HEK293 (cell line): ENCODE results near the gene DNAJC17.

Experiments used
- GLI4 ChIP-seq: fragments of 450-650 bp; formaldehyde crosslinking; IDR thresholded peaks from 2 replicates; pipeline ENCODE4 v1.5.1; 2016; ENCODE audit warnings: missing biosample characterization, missing genetic modification characterization
- HOXA7 ChIP-seq: sonication (generic); formaldehyde crosslinking; IDR thresholded peaks from 2 replicates; pipeline ENCODE4 v1.8.1; 2022; ENCODE audit warnings: missing genetic modification reagents, borderline replicate concordance
- KLF8 ChIP-seq: fragments of 450-650 bp; formaldehyde crosslinking; IDR thresholded peaks from 2 replicates; pipeline ENCODE4 v1.5.1; 2016; ENCODE audit warnings: missing biosample characterization, missing genetic modification characterization
- PRDM4 ChIP-seq: fragments of 450-650 bp; formaldehyde crosslinking; IDR thresholded peaks from 2 replicates; pipeline ENCODE4 v1.5.1; 2017; ENCODE audit warnings: missing biosample characterization, missing genetic modification characterization
- YY1 ChIP-seq: fragments of 450-650 bp; formaldehyde crosslinking; IDR thresholded peaks from 2 replicates; pipeline ENCODE4 v1.5.1; 2018; ENCODE audit warnings: missing biosample characterization, missing genetic modification characterization
- ZNF184 ChIP-seq: fragments of 450-650 bp; IDR thresholded peaks from 2 replicates; pipeline ENCODE4 v1.5.1; 2018; ENCODE audit warnings: missing biosample characterization, mild to moderate bottlenecking, missing genetic modification characterization
- ZNF266 ChIP-seq: fragments of 450-650 bp; formaldehyde crosslinking; IDR thresholded peaks from 2 replicates; pipeline ENCODE4 v1.5.1; 2016; ENCODE audit warnings: missing biosample characterization, missing genetic modification characterization, low read depth
- ZNF561 ChIP-seq: fragments of 450-650 bp; IDR thresholded peaks from 2 replicates; pipeline ENCODE4 v1.5.1; 2018; ENCODE audit warnings: missing biosample characterization, missing genetic modification characterization, borderline replicate concordance
- ZNF747 ChIP-seq: fragments of 450-650 bp; formaldehyde crosslinking; IDR thresholded peaks from 2 replicates; pipeline ENCODE4 v1.5.1; 2016; ENCODE audit warnings: missing biosample characterization, missing genetic modification characterization
- TF ChIP-seq, protein P1 (sequence below): fragments of 450-650 bp; formaldehyde crosslinking; IDR thresholded peaks from 2 replicates; pipeline ENCODE4; 2016; ENCODE audit warnings: missing biosample characterization, missing genetic modification characterization
- TF ChIP-seq, protein P2 (sequence below): fragments of 450-650 bp; formaldehyde crosslinking; conservative IDR thresholded peaks from 2 replicates; pipeline ENCODE4 v1.5.1; 2016; ENCODE audit warnings: low read depth, missing biosample characterization, missing genetic modification characterization
- TF ChIP-seq, protein P3 (sequence below): fragments of 450-650 bp; formaldehyde crosslinking; IDR thresholded peaks from 2 replicates; pipeline ENCODE4 v1.5.1; 2016; ENCODE audit warnings: missing biosample characterization, missing genetic modification characterization
- TF ChIP-seq, protein P4 (sequence below): IDR thresholded peaks from 2 replicates; pipeline ENCODE4 v1.6.1; 2011; ENCODE audit warnings: mild to moderate bottlenecking, low read depth, low read length, borderline replicate concordance

DNA sequence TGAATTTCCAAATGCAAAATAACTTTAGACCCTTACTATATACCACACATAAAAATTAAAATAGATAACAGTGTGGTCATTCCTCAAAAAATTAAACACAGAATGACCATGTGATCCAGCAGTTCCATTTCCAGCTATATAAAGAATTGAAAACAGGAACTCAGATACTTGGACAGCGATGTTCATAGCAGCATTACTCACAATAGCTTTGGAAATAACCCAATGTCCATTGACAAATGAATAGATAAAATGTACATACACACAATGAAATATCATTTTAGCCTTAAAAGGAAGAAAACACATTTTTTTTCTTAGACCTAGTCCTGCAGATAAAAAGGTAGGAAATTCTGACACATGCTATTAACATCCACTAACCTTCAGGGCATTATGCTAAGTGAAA, 85.6 kb downstream of the DNAJC17 start:
- TF ChIP-seq, protein P1, sequence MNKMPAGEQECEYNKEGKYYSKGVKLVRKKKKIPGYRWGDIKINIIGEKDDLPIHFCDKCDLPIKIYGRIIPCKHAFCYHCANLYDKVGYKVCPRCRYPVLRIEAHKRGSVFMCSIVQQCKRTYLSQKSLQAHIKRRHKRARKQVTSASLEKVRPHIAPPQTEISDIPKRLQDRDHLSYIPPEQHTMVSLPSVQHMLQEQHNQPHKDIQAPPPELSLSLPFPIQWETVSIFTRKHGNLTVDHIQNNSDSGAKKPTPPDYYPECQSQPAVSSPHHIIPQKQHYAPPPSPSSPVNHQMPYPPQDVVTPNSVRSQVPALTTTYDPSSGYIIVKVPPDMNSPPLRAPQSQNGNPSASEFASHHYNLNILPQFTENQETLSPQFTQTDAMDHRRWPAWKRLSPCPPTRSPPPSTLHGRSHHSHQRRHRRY (tag by site-specific recombination): no peak
- TF ChIP-seq GLI4 (tag by site-specific recombination) (no peak), ZNF266 (tag by site-specific recombination) (no peak), YY1 (no peak), KLF8 (tag by site-specific recombination) (no peak), PRDM4 (tag by site-specific recombination) (no peak), ZNF184 (tag by site-specific recombination) (no peak), ZNF747 (tag by site-specific recombination) (no peak), ZNF561 (tag by site-specific recombination) (no peak), HOXA7 (CRISPR knock-in tag) (no peak)
- TF ChIP-seq, protein P2, sequence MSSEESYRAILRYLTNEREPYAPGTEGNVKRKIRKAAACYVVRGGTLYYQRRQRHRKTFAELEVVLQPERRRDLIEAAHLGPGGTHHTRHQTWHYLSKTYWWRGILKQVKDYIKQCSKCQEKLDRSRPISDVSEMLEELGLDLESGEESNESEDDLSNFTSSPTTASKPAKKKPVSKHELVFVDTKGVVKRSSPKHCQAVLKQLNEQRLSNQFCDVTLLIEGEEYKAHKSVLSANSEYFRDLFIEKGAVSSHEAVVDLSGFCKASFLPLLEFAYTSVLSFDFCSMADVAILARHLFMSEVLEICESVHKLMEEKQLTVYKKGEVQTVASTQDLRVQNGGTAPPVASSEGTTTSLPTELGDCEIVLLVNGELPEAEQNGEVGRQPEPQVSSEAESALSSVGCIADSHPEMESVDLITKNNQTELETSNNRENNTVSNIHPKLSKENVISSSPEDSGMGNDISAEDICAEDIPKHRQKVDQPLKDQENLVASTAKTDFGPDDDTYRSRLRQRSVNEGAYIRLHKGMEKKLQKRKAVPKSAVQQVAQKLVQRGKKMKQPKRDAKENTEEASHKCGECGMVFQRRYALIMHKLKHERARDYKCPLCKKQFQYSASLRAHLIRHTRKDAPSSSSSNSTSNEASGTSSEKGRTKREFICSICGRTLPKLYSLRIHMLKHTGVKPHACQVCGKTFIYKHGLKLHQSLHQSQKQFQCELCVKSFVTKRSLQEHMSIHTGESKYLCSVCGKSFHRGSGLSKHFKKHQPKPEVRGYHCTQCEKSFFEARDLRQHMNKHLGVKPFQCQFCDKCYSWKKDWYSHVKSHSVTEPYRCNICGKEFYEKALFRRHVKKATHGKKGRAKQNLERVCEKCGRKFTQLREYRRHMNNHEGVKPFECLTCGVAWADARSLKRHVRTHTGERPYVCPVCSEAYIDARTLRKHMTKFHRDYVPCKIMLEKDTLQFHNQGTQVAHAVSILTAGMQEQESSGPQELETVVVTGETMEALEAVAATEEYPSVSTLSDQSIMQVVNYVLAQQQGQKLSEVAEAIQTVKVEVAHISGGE (tag by site-specific recombination): no peak
- TF ChIP-seq, protein P3, sequence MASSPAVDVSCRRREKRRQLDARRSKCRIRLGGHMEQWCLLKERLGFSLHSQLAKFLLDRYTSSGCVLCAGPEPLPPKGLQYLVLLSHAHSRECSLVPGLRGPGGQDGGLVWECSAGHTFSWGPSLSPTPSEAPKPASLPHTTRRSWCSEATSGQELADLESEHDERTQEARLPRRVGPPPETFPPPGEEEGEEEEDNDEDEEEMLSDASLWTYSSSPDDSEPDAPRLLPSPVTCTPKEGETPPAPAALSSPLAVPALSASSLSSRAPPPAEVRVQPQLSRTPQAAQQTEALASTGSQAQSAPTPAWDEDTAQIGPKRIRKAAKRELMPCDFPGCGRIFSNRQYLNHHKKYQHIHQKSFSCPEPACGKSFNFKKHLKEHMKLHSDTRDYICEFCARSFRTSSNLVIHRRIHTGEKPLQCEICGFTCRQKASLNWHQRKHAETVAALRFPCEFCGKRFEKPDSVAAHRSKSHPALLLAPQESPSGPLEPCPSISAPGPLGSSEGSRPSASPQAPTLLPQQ (tag by site-specific recombination): no peak
- TF ChIP-seq, protein P4, sequence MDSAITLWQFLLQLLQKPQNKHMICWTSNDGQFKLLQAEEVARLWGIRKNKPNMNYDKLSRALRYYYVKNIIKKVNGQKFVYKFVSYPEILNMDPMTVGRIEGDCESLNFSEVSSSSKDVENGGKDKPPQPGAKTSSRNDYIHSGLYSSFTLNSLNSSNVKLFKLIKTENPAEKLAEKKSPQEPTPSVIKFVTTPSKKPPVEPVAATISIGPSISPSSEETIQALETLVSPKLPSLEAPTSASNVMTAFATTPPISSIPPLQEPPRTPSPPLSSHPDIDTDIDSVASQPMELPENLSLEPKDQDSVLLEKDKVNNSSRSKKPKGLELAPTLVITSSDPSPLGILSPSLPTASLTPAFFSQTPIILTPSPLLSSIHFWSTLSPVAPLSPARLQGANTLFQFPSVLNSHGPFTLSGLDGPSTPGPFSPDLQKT: no peak
